SU-DHL-6 (cell line): ENCODE data around the gene ATP5F1D.

Experiments used
- EZH2phosphoT487 ChIP-seq: fragments of 200-600 bp; sonication (generic), shearing (Covaris generic); conservative IDR thresholded peaks from 2 replicates; pipeline ENCODE4 v1.6.1; 2018; ENCODE audit warnings: mild to moderate bottlenecking, antibody characterized with exemption, low read length, moderate library complexity, mixed read lengths
- TF ChIP-seq, protein P1 (sequence below): fragments of 200-600 bp; sonication (generic); IDR thresholded peaks from one replicate; pipeline ENCODE4 v1.5.1; 2017; ENCODE audit warnings: antibody characterized with exemption, mild to moderate bottlenecking, low read length, moderate library complexity; ENCODE audit not compliant: insufficient read depth, poor library complexity, severe bottlenecking

GRCh38 chr19:1260749-1261537, 19.4 kb downstream of the ATP5F1D start:
- TF ChIP-seq EZH2phosphoT487: no peak
- TF ChIP-seq, protein P1, sequence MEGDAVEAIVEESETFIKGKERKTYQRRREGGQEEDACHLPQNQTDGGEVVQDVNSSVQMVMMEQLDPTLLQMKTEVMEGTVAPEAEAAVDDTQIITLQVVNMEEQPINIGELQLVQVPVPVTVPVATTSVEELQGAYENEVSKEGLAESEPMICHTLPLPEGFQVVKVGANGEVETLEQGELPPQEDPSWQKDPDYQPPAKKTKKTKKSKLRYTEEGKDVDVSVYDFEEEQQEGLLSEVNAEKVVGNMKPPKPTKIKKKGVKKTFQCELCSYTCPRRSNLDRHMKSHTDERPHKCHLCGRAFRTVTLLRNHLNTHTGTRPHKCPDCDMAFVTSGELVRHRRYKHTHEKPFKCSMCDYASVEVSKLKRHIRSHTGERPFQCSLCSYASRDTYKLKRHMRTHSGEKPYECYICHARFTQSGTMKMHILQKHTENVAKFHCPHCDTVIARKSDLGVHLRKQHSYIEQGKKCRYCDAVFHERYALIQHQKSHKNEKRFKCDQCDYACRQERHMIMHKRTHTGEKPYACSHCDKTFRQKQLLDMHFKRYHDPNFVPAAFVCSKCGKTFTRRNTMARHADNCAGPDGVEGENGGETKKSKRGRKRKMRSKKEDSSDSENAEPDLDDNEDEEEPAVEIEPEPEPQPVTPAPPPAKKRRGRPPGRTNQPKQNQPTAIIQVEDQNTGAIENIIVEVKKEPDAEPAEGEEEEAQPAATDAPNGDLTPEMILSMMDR: no peak
